SU-DHL-6 (cell line): ENCODE measurements around the gene PRDM15.

Experiments used
- H2AFZ ChIP-seq: fragments of 200-600 bp; sonication (generic); 2 replicates; pipeline ENCODE4 v1.6.1; 2014; ENCODE audit warnings: low read depth, mild to moderate bottlenecking, moderate library complexity, mixed read lengths, antibody characterized with exemption, low read length; ENCODE audit not compliant: severe bottlenecking
- H3F3A ChIP-seq: fragments of 200-600 bp; shearing (Covaris generic); 2 replicates; pipeline ENCODE4 v1.6.0; 2016; ENCODE audit warnings: antibody characterized with exemption, mild to moderate bottlenecking; ENCODE audit not compliant: insufficient read depth
- H3K27ac ChIP-seq: fragments of 200-600 bp; sonication (generic); 2 replicates; pipeline ENCODE4 v1.5.1; 2016; ENCODE audit warnings: low read depth, mild to moderate bottlenecking, low read length, moderate library complexity, mixed read lengths
- H3K27me3 ChIP-seq: fragments of 200-600 bp; sonication (generic), shearing (Covaris generic); 2 replicates; pipeline ENCODE4 v1.6.0; 2014; ENCODE audit warnings: mild to moderate bottlenecking, low read length
- H3K36me3 ChIP-seq: fragments of 200-600 bp; sonication (generic); 2 replicates; pipeline ENCODE4 v1.6.1; 2014; ENCODE audit warnings: mild to moderate bottlenecking, low read length, mixed read lengths
- H3K4me2 ChIP-seq: fragments of 300-600, 200-600 bp; shearing (Covaris generic), sonication (generic); 2 replicates; pipeline ENCODE4 v1.6.0; 2014; ENCODE audit warnings: low read length, low read depth, mild to moderate bottlenecking; ENCODE audit not compliant: poor library complexity, severe bottlenecking
- H3K4me3 ChIP-seq: fragments of 200-600 bp; sonication (generic); 2 replicates; pipeline ENCODE4 v1.5.1; 2014; ENCODE audit warnings: antibody characterized with exemption, low read length, mild to moderate bottlenecking, mixed read lengths; ENCODE audit not compliant: insufficient read depth, poor library complexity, severe bottlenecking
- H3K79me2 ChIP-seq: fragments of 200-600 bp; sonication (generic); 2 replicates; pipeline ENCODE4 v1.6.1; 2014; ENCODE audit warnings: mild to moderate bottlenecking, low read length, moderate library complexity; ENCODE audit not compliant: insufficient read depth
- H3K9ac ChIP-seq: fragments of 200-600 bp; sonication (generic); 2 replicates; pipeline ENCODE4 v1.7.0; 2014; ENCODE audit warnings: mild to moderate bottlenecking, low read length
- H3K9me2 ChIP-seq: fragments of 200-600 bp; sonication (generic); replicated peaks from 2 replicates; pipeline ENCODE4 v1.6.1; 2014; ENCODE audit warnings: low read length; ENCODE audit not compliant: insufficient read depth
- H3K9me3 ChIP-seq: fragments of 200-600 bp; sonication (generic); 2 replicates; pipeline ENCODE4 v1.6.1; 2014; ENCODE audit warnings: low read length, mixed read lengths; ENCODE audit not compliant: insufficient read depth
- H4K20me1 ChIP-seq: fragments of 200-600 bp; sonication (generic); 2 replicates; pipeline ENCODE4 v1.6.1; 2014; ENCODE audit warnings: low read depth, mild to moderate bottlenecking, antibody characterized with exemption, low read length, moderate library complexity, mixed read lengths
- EZH2phosphoT487 ChIP-seq: fragments of 200-600 bp; sonication (generic), shearing (Covaris generic); conservative IDR thresholded peaks from 2 replicates; pipeline ENCODE4 v1.6.1; 2018; ENCODE audit warnings: mild to moderate bottlenecking, antibody characterized with exemption, low read length, moderate library complexity, mixed read lengths
- TF ChIP-seq, protein P1 (sequence below): fragments of 200-600 bp; sonication (generic); IDR thresholded peaks from one replicate; pipeline ENCODE4 v1.5.1; 2017; ENCODE audit warnings: antibody characterized with exemption, mild to moderate bottlenecking, low read length, moderate library complexity; ENCODE audit not compliant: insufficient read depth, poor library complexity, severe bottlenecking

PRDM15 gene

DNA sequence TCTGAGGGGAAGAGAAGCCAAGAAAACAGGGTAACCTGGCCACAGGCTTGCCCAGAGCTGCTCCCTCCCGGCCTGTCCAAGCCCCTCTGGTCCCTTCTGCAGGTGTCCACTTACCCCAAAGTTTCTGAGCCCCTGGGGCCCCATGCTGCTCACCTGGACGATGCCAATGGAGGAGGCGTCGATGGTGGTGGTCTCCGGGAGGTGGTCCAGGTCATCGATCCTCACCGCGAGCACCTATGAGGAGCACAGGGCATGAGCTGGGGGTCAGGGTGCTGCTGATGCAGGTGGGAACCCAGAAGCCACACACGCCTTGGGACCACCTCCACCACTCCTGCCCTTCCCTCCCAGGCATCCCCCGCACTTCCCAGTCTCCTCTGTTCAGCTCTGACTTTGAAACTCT lies 74.8 kb downstream of the PRDM15 start:
- H3K4me2 ChIP-seq: no peak overlapping the region
- H3K27me3 ChIP-seq: no peaks in the 10 kb centered on the region
- no peak overlapping the region for H3K4me3 ChIP-seq
- no peaks in the 10 kb centered on the region for H3K9me3 ChIP-seq
- H3K9me2 ChIP-seq: no peaks in the 10 kb centered on the region
- peaks cover 31% of the 10 kb centered on the region for H3K79me2 ChIP-seq
- H3K27ac ChIP-seq: no peak overlapping the region
- no peak overlapping the region for H2AFZ ChIP-seq
- peaks cover 44% of the 10 kb centered on the region for H3K36me3 ChIP-seq
- H3F3A ChIP-seq: peaks cover 10% of the 10 kb centered on the region; the same call in 1 of the 2 replicates
- H3K9ac ChIP-seq: no peak overlapping the region
- H4K20me1 ChIP-seq: peaks cover 15% of the 10 kb centered on the region; the same call in 1 of the 2 replicates
- TF ChIP-seq EZH2phosphoT487: no peak
- TF ChIP-seq, protein P1, sequence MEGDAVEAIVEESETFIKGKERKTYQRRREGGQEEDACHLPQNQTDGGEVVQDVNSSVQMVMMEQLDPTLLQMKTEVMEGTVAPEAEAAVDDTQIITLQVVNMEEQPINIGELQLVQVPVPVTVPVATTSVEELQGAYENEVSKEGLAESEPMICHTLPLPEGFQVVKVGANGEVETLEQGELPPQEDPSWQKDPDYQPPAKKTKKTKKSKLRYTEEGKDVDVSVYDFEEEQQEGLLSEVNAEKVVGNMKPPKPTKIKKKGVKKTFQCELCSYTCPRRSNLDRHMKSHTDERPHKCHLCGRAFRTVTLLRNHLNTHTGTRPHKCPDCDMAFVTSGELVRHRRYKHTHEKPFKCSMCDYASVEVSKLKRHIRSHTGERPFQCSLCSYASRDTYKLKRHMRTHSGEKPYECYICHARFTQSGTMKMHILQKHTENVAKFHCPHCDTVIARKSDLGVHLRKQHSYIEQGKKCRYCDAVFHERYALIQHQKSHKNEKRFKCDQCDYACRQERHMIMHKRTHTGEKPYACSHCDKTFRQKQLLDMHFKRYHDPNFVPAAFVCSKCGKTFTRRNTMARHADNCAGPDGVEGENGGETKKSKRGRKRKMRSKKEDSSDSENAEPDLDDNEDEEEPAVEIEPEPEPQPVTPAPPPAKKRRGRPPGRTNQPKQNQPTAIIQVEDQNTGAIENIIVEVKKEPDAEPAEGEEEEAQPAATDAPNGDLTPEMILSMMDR: no peak

DNA sequence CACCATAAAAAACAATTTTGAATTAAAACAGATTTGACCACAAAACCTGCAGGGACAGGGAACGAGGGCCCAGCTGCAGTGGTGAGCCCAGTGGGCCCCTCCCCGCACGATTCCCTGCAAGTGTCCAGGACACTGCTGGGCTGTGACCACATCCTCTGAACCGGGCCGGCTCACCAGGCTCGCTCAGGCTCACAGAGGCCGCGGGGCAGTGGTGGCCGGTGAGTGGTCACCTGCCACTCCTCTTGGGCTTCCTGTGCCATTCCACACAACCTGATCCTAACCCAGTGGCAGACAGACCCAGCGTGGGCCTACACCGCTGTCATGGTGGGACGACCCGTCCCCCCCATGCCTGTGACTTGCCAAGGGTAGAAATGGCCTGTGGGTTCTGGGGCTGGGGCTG lies 75.8 kb downstream of the PRDM15 start:
- Histone ChIP-seq H3K9me2 (no peaks in the 10 kb centered on the region), H3K27me3 (no peaks in the 10 kb centered on the region), H2AFZ (no peak overlapping the region), H3K9ac (no peak overlapping the region), H3K36me3 (peaks cover 45% of the 10 kb centered on the region), H3K27ac (no peak overlapping the region), H4K20me1 (peaks cover 15% of the 10 kb centered on the region; the same call in 1 of the 2 replicates), H3K79me2 (peaks cover 23% of the 10 kb centered on the region), H3F3A (peaks cover 19% of the 10 kb centered on the region), H3K4me2 (no peak overlapping the region), H3K4me3 (no peak overlapping the region), H3K9me3 (no peaks in the 10 kb centered on the region)
- TF ChIP-seq, protein P1: no peak
- no peak for TF ChIP-seq EZH2phosphoT487

DNA sequence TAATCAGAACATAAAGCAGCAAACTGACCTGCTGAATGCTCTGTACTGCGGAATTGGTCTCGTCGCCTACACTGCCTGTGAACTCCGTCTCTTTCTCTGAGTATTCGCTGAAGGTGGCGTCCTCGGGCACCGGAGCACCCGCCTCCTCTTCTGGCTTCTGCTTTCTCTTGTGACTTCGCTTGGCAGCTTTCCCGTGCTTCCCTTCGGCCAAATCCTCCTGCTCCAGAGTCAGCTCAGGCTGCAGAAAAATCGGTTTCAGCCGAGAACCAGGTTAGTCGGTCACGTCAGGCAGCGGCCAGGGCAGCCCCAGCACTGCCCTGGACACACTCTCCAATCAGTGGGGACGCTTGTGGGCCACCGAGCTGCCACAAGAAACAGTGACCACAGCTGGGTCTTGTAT lies 76.5 kb downstream of the PRDM15 start:
- H3K79me2 ChIP-seq: peaks cover 17% of the 10 kb centered on the region
- H3K4me2 ChIP-seq: no peak overlapping the region
- H3K27ac ChIP-seq: no peak overlapping the region
- H3K9me2 ChIP-seq: no peaks in the 10 kb centered on the region
- no peak overlapping the region for H3K9ac ChIP-seq
- H2AFZ ChIP-seq: no peak overlapping the region
- H3K36me3 ChIP-seq: peaks cover 44% of the 10 kb centered on the region
- no peaks in the 10 kb centered on the region for H3K9me3 ChIP-seq
- TF ChIP-seq, protein P1: no peak
- TF ChIP-seq EZH2phosphoT487: no peak
- H3K4me3 ChIP-seq: no peak overlapping the region
- peaks cover 24% of the 10 kb centered on the region for H3F3A ChIP-seq
- H4K20me1 ChIP-seq: peaks cover 15% of the 10 kb centered on the region; the same call in 1 of the 2 replicates
- no peaks in the 10 kb centered on the region for H3K27me3 ChIP-seq
